ENCODE results near the gene GALK1. TPM values are rescaled to one million over a fixed set of nuclear protein-coding genes. Genes with fewer than 3 reads are reported as not detected.

GALK1 gene
- total RNA-seq (2021): 36.7 and 38.4 TPM in 2 replicates
- long read RNA-seq, transcript GALK1-205 (8 exons, 1,866 nt): major isoform, 262 of 293 reads
- long read RNA-seq, partial matches to known transcripts: 8 of 293 reads
- long read RNA-seq, other reads (novel, unspliced or antisense): 19 of 293 reads

DNA sequence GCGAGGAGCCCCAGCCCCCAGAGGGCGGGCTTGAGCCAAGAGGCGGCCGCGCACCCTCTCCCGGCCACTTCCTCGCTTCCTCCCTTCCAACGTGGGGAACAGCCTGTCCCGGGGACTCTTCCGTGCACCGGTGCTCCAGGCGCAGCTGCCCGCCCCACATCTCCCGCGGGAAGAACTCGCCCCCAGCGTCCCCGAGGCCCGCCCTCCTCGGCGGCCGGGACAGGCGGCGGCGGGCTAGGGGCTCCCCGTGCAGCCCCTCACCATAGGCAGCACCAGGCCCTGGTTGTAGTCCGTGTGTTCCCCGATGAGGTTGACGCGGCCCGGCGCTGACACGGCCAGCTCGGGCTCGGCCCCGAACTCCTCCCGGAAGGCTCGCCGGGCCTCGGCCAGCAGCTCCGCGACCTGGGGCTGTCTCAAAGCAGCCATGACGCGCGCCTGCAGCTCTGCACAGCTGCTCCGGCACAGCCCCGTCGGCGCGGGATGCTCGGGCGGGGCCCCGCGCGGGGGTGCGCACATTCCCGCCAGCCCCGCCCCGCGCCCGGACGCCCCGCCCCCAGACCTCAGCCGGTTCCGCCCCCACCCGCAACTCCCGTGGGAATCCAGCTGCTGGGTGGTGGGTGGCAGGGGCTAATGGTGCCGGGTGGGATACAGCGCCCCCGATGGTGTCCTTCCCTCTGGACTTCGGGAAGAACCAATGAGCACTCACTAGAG is at the start of gene GALK1:
Gene GALK1 (minus strand): TSS at position 482 of the 711 bp plus-strand sequence. CDS start 56 bp downstream, at position 426.
- peak within 1 kb of the TSS; percentile 48 for H3K4me2 ChIP-seq (ENCODE audit: insufficient read depth, insufficient read length, low read length)
- Mint-ChIP-seq H3K4me1 (peaks cover 8 to 10% of the 10 kb centered on the region in 2 experiments), H3K27ac (peak within 1 kb of the TSS in 2 of 3 experiments; percentile 42 to 48; a peak in 4 of 7 replicates), H3K27me3 (ENCODE audit: low read depth) (peaks cover 2% of the 10 kb centered on the region; the same call in 1 of the 2 replicates), H3K4me3 (peak within 1 kb of the TSS; percentile 64 to 80), H3K36me3 (ENCODE audit: insufficient read depth in 1 of 3, low read depth in 3 of 3) (peaks cover 0 to 6% (median 0%) of the 10 kb centered on the region in 3 experiments; a peak in 3 of 7 replicates), H3K9me3 (no peaks in the 10 kb centered on the region)
- no peaks in the 10 kb centered on the region for H3K4me1 ChIP-seq (ENCODE audit: insufficient read depth, low read length)
- no peak within 1 kb of the TSS for H2AK5ac ChIP-seq (ENCODE audit: insufficient read length, low read length)
- WGBS (ENCODE audit: extremely low coverage, insufficient read length, low lambda C conversion rate): no CpG with 5 or more reads among the region's 71 CpGs
- no peak within 1 kb of the TSS for H2BK120ac ChIP-seq (ENCODE audit: low read depth, low read length, poor library complexity, severe bottlenecking)
- H4K8ac ChIP-seq (replicated peaks; ENCODE audit: insufficient read length, low read depth, low read length): no peak within 1 kb of the TSS
- no peak within 1 kb of the TSS; the same call in none of the 2 replicates for H3K14ac ChIP-seq (ENCODE audit: insufficient read depth, low read length)
- no peak within 1 kb of the TSS for H2BK15ac ChIP-seq (ENCODE audit: low read depth, low read length)
- H2AFZ ChIP-seq (ENCODE audit: low read length): no peak within 1 kb of the TSS
- H2BK12ac ChIP-seq (ENCODE audit: insufficient read length, low read depth, low read length): no peak within 1 kb of the TSS
- no peak within 1 kb of the TSS for H4K5ac ChIP-seq (ENCODE audit: insufficient read length, low read depth, low read length)
- peak; percentile 86 for DNase-seq
- no peak within 1 kb of the TSS for H3K18ac ChIP-seq (ENCODE audit: insufficient read length, low read depth, low read length)
- TF ChIP-seq, protein P1, sequence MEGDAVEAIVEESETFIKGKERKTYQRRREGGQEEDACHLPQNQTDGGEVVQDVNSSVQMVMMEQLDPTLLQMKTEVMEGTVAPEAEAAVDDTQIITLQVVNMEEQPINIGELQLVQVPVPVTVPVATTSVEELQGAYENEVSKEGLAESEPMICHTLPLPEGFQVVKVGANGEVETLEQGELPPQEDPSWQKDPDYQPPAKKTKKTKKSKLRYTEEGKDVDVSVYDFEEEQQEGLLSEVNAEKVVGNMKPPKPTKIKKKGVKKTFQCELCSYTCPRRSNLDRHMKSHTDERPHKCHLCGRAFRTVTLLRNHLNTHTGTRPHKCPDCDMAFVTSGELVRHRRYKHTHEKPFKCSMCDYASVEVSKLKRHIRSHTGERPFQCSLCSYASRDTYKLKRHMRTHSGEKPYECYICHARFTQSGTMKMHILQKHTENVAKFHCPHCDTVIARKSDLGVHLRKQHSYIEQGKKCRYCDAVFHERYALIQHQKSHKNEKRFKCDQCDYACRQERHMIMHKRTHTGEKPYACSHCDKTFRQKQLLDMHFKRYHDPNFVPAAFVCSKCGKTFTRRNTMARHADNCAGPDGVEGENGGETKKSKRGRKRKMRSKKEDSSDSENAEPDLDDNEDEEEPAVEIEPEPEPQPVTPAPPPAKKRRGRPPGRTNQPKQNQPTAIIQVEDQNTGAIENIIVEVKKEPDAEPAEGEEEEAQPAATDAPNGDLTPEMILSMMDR (conservative IDR thresholded peaks at IDR 0.05): peak; percentile 67; the same call in 2 of the 3 replicates
- peaks cover 11% of the 10 kb centered on the region for H3K23me2 ChIP-seq (ENCODE audit: insufficient read length, low read depth, low read length, poor library complexity, severe bottlenecking)
- H3T11ph ChIP-seq (ENCODE audit: low read length): no peak within 1 kb of the TSS
- H2BK20ac ChIP-seq (ENCODE audit: low read depth, low read length, poor library complexity, severe bottlenecking): no peak within 1 kb of the TSS
- no peak within 1 kb of the TSS for H3K56ac ChIP-seq (ENCODE audit: insufficient read length, low read depth, low read length)
- no peaks in the 10 kb centered on the region for H3K79me1 ChIP-seq (ENCODE audit: insufficient read depth, low read depth, low read length, poor library complexity, severe bottlenecking)
- H4K91ac ChIP-seq (ENCODE audit: insufficient read length, low read depth, low read length): no peak within 1 kb of the TSS
- no peak within 1 kb of the TSS for H3K4ac ChIP-seq (ENCODE audit: low read depth, low read length)
- H3K27ac ChIP-seq (ENCODE audit: insufficient read length, low read depth, low read length): no peak within 1 kb of the TSS
- H3K9me3 ChIP-seq (ENCODE audit: control insufficient read depth, low read depth, low read length): no peaks in the 10 kb centered on the region
- H4K20me1 ChIP-seq (ENCODE audit: control insufficient read depth, insufficient read depth, insufficient read length): no peaks in the 10 kb centered on the region
- no peak within 1 kb of the TSS for H3K9ac ChIP-seq (ENCODE audit: extremely low read depth, insufficient read length, low read length)
- no peak within 1 kb of the TSS for H2BK5ac ChIP-seq (ENCODE audit: insufficient read length, low read length)
- H3K23ac ChIP-seq (ENCODE audit: insufficient read length, low read depth, low read length): no peak within 1 kb of the TSS
- H3K79me2 ChIP-seq (ENCODE audit: insufficient read depth, low read length): no peaks in the 10 kb centered on the region
- no peaks in the 10 kb centered on the region for H3K27me3 ChIP-seq (ENCODE audit: insufficient read depth, low read length)
